Ishikawa (cell line): ENCODE results near the gene FMN2.

Experiments
- CEBPB ChIP-seq: IDR thresholded peaks from 2 replicates; pipeline ENCODE4 v1.6.1; 2012
- CREB1 ChIP-seq: IDR thresholded peaks from 2 replicates; pipeline ENCODE4 v1.6.1; 2012; ENCODE audit warnings: low read depth
- EGR1 ChIP-seq: IDR thresholded peaks from 2 replicates; pipeline ENCODE4 v1.6.1; 2012
- EP300 ChIP-seq: IDR thresholded peaks from 2 replicates; pipeline ENCODE4 v1.6.1; 2012; ENCODE audit warnings: borderline replicate concordance
- NFIC ChIP-seq: IDR thresholded peaks from 2 replicates; pipeline ENCODE4 v1.6.1; 2012
- RAD21 ChIP-seq: IDR thresholded peaks from 2 replicates; pipeline ENCODE4 v1.6.1; 2012; ENCODE audit warnings: low read depth
- TAF1 ChIP-seq: IDR thresholded peaks from 2 replicates; pipeline ENCODE4 v1.6.1; 2012; ENCODE audit warnings: low read depth, mild to moderate bottlenecking
- YY1 ChIP-seq: IDR thresholded peaks from 2 replicates; pipeline ENCODE4 v1.6.1; 2012; ENCODE audit warnings: low read depth
- TF ChIP-seq, protein P1 (sequence below): IDR thresholded peaks from 2 replicates; pipeline ENCODE4 v1.6.1; 2012; ENCODE audit warnings: low read depth, mild to moderate bottlenecking

DNA sequence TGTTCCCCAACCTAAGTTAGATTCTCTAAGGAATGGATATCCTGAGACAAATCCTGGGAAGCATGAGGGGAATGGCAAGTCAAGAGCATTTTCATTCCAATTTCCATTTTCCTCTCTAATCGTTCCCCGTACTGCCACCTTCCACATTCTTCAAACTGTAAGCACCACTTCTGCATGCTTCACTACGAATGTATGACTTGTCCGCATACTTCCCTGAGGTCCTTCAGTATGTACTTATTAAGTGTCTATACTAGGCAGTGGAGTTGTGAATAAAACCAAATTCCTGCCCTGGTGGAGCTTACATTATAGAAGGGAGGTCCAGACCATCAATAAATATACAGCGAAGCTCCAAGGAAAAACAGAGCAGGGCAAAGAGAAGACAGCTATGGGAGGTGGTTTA, 365.5 kb downstream of the FMN2 start:
- TF ChIP-seq CEBPB, result no peak
- TF ChIP-seq, protein P1, sequence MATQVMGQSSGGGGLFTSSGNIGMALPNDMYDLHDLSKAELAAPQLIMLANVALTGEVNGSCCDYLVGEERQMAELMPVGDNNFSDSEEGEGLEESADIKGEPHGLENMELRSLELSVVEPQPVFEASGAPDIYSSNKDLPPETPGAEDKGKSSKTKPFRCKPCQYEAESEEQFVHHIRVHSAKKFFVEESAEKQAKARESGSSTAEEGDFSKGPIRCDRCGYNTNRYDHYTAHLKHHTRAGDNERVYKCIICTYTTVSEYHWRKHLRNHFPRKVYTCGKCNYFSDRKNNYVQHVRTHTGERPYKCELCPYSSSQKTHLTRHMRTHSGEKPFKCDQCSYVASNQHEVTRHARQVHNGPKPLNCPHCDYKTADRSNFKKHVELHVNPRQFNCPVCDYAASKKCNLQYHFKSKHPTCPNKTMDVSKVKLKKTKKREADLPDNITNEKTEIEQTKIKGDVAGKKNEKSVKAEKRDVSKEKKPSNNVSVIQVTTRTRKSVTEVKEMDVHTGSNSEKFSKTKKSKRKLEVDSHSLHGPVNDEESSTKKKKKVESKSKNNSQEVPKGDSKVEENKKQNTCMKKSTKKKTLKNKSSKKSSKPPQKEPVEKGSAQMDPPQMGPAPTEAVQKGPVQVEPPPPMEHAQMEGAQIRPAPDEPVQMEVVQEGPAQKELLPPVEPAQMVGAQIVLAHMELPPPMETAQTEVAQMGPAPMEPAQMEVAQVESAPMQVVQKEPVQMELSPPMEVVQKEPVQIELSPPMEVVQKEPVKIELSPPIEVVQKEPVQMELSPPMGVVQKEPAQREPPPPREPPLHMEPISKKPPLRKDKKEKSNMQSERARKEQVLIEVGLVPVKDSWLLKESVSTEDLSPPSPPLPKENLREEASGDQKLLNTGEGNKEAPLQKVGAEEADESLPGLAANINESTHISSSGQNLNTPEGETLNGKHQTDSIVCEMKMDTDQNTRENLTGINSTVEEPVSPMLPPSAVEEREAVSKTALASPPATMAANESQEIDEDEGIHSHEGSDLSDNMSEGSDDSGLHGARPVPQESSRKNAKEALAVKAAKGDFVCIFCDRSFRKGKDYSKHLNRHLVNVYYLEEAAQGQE, result no peak
- no peak for TF ChIP-seq NFIC
- no peak for TF ChIP-seq CREB1
- TF ChIP-seq EP300, result no peak
- no peak for TF ChIP-seq YY1
- TF ChIP-seq TAF1, result no peak
- no peak for TF ChIP-seq EGR1
- no peak for TF ChIP-seq RAD21
